Measurements from ENCODE around the gene MRPL28. TPM values are rescaled to one million over a fixed set of nuclear protein-coding genes. Genes with fewer than 3 reads are reported as not detected.

The MRPL28 gene
- total RNA-seq, 1 experiment from 2014 or later, result 61.4 TPM

- no peak for DNase-seq (ENCODE audit: low read depth, low spot score)
- CTCF ChIA-PET, result no interaction called here
These were observed 44.2 kb upstream of the MRPL28 start for GRCh38 chr16:414395-415169.

GRCh38 chr16:411576-412265 lies 41.4 kb upstream of the MRPL28 start:
- ChIA-PET POLR2A (no interaction called here), CTCF (no interaction called here), RAD21 (ENCODE audit: low non-redundant PET in 1 of 2, low total read pairs in 2 of 2, uncharacterized antibody in 2 of 2, unreplicated experiment in 2 of 2) (no interaction called here)
- Histone ChIP-seq H3K4me1 (ENCODE audit: control insufficient read depth in 1 of 2, insufficient read depth in 2 of 2, low read length in 2 of 2) (no peaks in the 10 kb centered on the region), H3K27ac (ENCODE audit: low read depth, low read length) (no peak overlapping the region), H4K20me1 (ENCODE audit: insufficient read depth) (no peaks in the 10 kb centered on the region), H3K9me2 (ENCODE audit: insufficient read depth) (no peaks in the 10 kb centered on the region), H3K79me2 (ENCODE audit: insufficient read depth, low read length) (no peaks in the 10 kb centered on the region), H3K9me3 (ENCODE audit: control insufficient read depth in 1 of 2, insufficient read depth in 1 of 2, low read depth in 1 of 2, low read length in 2 of 2) (no peaks in the 10 kb centered on the region), H3K4me3 (replicated peaks in 1 of 2; ENCODE audit: low read depth in 1 of 2, low read length in 2 of 2) (no peak overlapping the region), H3K9ac (ENCODE audit: low read length) (no peak overlapping the region), H2AFZ (ENCODE audit: low read depth, low read length, poor library complexity, severe bottlenecking) (no peak overlapping the region), H3K4me2 (ENCODE audit: low read length) (no peak overlapping the region), H3K36me3 (ENCODE audit: control insufficient read depth in 1 of 2, insufficient read depth in 2 of 2, low read length in 2 of 2) (no peaks in the 10 kb centered on the region), H3K27me3 (ENCODE audit: insufficient read depth, low read length) (no peaks in the 10 kb centered on the region)
- ATAC-seq (no peak), DNase-seq (ENCODE audit: low read depth, low spot score) (no peak)
- TF ChIP-seq, protein P1, sequence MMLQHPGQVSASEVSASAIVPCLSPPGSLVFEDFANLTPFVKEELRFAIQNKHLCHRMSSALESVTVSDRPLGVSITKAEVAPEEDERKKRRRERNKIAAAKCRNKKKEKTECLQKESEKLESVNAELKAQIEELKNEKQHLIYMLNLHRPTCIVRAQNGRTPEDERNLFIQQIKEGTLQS (IDR thresholded peaks at IDR 0.05), result no peak
- TF ChIP-seq POLR2AphosphoS5 (IDR thresholded peaks at IDR 0.05; ENCODE audit: low read depth, low read length) (no peak), RAD21 (IDR thresholded peaks at IDR 0.05; ENCODE audit: low read depth) (no peak), SP1 (IDR thresholded peaks at IDR 0.05; ENCODE audit: low read depth) (no peak), EZH2phosphoT487 (IDR thresholded peaks at IDR 0.05; ENCODE audit: borderline replicate concordance) (no peak), ZNF274 (IDR thresholded peaks at IDR 0.05; ENCODE audit: low read depth, low read length) (no peak)
- no TSS peak for BruUV-seq (replicated peaks)
- intact Hi-C loops (cut with micrococcal nuclease), result no loop called here

More at GRCh38 chr16:414395-415169, 44.2 kb upstream of the MRPL28 start:
- H3K9me2 ChIP-seq (ENCODE audit: insufficient read depth), result no peaks in the 10 kb centered on the region
- no peak overlapping the region for H3K4me2 ChIP-seq (ENCODE audit: low read length)
- no peak for ATAC-seq
- no peak overlapping the region for H3K9ac ChIP-seq (ENCODE audit: low read length)
- RAD21 ChIA-PET (ENCODE audit: low non-redundant PET in 1 of 2, low total read pairs in 2 of 2, uncharacterized antibody in 2 of 2, unreplicated experiment in 2 of 2), result interaction anchor here in 1 of 2 experiments (0.7 kb wide), 1 partner anchor 73 kb away, joined by 4 read pairs; no protein-coding TSS in a partner anchor
- no TSS peak for BruUV-seq (replicated peaks)
- H3K79me2 ChIP-seq (ENCODE audit: insufficient read depth, low read length), result no peaks in the 10 kb centered on the region
- H3K9me3 ChIP-seq (ENCODE audit: control insufficient read depth in 1 of 2, insufficient read depth in 1 of 2, low read depth in 1 of 2, low read length in 2 of 2), result no peaks in the 10 kb centered on the region
- H3K27ac ChIP-seq (ENCODE audit: low read depth, low read length), result no peak overlapping the region
- no peak for TF ChIP-seq ZNF274 (IDR thresholded peaks at IDR 0.05; ENCODE audit: low read depth, low read length)
- H3K36me3 ChIP-seq (ENCODE audit: control insufficient read depth in 1 of 2, insufficient read depth in 2 of 2, low read length in 2 of 2), result no peaks in the 10 kb centered on the region
- H3K4me3 ChIP-seq (replicated peaks in 1 of 2; ENCODE audit: low read depth in 1 of 2, low read length in 2 of 2), result no peak overlapping the region
- no peaks in the 10 kb centered on the region for H4K20me1 ChIP-seq (ENCODE audit: insufficient read depth)
- intact Hi-C loops (cut with micrococcal nuclease), result no loop called here
- H2AFZ ChIP-seq (ENCODE audit: low read depth, low read length, poor library complexity, severe bottlenecking), result no peak overlapping the region
- no peaks in the 10 kb centered on the region for H3K4me1 ChIP-seq (ENCODE audit: control insufficient read depth in 1 of 2, insufficient read depth in 2 of 2, low read length in 2 of 2)
- no peaks in the 10 kb centered on the region for H3K27me3 ChIP-seq (ENCODE audit: insufficient read depth, low read length)
- POLR2A ChIA-PET, result no interaction called here

Data from HCT116 (cell line).